Stimulated activated CD8-positive, alpha-beta memory T cell treated with anti-CD3 and anti-CD28 coated beads, Interleukin-4, amount 100 ng/mL, for 24 hours (primary cell): ENCODE measurements around the gene CA10.

ENCODE experiments used
- DNase-seq: peaks from one replicate; pipeline ENCODE4 v3.0.0-alpha.2; 2020; ENCODE audit warnings: low read depth

CA10 gene

DNA sequence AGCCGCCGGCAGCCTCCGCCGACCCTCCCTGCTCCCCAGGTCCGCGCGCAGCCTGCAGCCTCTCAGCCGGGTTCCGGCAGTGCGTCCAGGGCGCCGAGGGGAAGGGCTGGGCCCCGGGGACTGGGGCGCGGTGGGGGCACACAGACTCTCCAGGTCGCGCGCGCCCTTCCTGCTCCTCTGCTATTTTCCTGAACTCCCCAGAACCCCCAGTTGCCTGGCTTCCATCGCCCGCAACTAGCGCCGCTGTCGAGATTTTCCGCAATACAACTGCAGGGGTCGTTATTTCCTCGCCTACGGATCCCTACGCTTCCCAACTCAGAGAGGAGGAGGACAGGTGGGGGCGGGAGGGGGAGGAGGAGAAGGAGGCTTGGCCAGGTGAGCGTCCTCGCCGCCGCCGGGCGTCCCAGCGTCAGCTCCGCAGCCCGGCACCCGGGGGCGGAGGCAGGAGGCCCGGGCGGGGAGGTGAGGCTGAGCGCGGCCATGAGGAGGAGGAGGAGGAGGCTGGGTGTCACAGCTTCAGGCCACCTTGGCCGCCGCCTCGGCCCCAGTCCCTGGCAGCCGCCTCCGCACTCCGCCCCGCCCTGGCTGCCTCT, at the start of gene CA10:
Gene CA10 (minus strand): TSS at position 265 of the 593 bp plus-strand sequence.
- no peak for DNase-seq

- DNase-seq: no peak
These were observed 49.3 kb upstream of the CA10 start for GRCh38 chr17:52207796-52208195.

- DNase-seq: no peak
These were observed 44.1 kb upstream of the CA10 start for GRCh38 chr17:52202520-52203080.

DNA sequence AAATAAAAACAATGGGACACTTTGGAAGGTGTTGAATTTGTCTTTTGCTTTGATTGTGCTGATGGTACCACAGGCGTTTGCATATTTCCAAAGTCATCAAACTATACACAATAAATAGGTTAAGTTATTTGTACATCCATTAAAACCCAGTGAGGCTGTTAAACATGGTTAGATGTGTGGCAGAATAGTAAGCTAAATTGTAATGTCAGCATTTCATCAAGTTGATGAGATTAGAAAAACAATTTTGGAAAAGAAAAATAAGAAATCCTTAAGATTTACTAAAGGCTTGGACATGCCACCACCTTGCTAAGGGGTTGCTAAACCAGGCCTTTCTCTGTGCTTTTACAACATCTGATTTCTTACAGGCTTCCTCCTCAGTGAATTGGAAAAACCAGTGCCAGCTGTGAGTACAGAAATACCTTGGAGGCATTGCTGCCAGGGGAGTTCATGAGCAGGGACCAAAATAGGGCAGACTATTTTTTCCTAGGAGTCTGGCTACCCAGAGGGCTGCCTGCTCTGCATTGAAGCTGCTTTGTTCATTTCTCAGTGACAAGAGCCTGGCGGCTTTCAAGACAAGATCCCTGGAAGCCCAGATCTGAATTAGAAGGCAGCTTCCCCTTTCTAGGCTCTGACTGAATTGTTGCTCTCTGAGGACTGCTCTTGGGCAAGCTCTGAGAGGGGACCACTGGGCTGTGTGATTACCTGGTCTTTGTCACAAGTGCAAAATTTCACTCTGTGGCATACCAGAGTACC, 43.4 kb upstream of the CA10 start:
- DNase-seq: no peak

GRCh38 chr17:52191491-52191890, 33.0 kb upstream of the CA10 start:
- no peak for DNase-seq

DNA sequence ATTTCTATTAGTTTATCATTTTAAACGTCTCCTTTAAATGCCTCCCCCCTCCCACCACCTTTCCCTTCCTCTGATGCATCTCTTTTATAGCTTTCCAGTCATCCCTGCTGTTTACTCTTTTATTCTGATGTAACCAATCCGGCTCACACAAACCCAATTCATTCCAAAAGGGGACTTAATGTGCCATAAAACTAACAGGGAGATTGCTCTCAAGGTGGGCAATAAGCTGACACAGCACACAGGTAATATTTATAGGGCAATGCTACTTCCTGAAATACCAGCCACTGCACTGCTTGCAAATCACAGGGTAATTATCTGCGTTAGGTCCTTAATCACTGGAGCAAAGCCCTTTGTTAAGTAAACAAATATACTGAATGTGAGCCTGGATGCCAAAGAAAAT, 23.3 kb upstream of the CA10 start:
- DNase-seq: no peak

DNA sequence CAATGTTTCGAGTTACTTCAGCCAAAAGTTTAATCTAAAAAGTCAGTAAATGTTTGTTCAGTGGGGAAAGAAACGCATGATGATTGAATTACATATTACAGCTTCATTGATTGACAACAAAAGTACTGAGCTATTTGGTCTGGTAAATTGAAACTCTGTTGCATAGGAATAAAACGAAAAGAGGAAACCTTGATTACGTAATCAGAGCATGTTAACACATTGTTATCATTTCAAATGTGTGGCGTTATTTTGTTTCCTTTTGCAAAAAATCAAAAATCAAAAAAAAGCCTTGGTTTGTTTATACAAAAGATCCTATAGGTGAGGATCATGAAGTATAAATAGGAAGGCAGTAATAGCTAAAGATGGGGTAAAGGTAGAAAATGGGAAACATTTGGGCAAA, 19.5 kb upstream of the CA10 start:
- no peak for DNase-seq

DNA sequence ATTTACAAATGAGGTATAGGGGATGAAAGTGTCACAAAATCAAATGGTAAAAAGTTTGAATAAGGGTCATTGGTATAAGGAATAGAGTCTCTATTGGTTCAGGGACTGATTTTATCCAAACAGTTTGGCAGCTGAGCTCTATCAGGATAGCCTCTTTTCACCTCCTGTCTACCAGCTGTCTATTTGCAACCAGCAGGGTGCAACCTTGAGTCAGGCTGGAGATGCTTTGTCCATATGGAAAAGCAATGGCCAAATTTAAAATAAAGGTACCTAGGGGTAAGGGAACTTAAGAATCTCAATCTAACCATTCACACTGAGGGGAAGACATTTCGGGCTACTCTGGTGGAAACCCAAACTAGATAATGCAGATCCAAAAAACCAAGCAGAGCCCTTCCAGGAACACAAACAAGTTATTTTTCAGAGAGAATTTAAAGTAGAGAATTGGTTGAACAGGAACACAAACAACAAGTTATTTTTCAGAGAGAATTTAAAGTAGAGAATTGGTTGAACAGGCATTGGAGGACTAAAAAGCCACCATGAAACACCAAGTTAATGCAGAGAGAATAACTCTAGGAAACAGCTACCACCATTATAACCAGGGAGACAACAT, 12.6 kb upstream of the CA10 start:
- DNase-seq: no peak

GRCh38 chr17:52160136-52160567, 1.6 kb upstream of the CA10 start:
- no peak for DNase-seq

GRCh38 chr17:52159246-52160135, 977 bp upstream of the CA10 start:
- no peak for DNase-seq

GRCh38 chr17:52157603-52158449, 688 bp downstream of the CA10 start:
- no peak for DNase-seq

DNA sequence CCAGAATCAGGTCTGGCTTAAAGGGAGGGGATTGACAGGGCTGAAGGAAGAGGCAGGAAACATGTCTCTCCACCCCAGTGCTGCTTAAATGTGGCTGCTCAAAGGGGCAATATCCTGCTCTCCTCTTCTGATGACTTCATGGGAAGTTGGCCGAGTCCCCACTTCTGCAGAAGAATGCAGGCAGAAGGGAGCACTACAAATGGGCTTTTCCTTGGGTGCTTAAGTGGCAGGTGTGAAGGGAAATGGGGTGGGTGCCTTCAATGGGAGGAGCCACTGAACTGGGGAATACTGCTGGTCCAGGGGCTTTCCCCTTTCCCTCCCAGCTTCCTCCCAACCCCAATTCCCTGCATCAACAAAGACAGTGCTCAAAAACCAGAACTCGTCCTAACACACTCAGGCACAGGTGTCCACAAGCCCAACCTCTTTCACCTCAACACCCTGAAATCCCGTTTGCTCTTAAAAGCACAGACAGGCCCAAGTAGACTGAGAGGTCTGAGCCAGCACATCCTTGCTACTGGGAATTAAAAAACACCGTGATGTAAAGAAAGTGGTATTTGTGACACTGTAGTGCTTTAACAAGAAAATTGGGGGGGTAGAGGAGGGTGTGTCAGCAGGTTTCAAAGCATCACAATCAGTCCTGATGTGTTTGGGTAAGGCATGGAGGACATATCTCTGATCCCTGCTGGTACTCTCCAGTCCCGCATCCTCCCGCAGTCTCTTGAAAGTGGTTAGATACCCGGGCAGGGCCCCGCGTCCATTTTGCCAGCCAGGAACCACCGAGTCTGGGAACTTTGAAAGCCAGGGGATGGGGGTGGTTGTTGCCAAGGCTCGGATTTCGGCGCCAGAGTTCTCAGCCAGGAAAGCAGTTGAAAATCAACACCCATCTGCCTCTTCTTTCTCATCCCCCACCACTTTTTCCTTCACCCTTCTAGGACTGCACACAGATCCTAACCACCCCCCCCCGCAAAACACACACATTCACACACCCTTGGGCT, 1.6 kb downstream of the CA10 start:
- no peak for DNase-seq

- DNase-seq: no peak
These were observed 3.2 kb downstream of the CA10 start for GRCh38 chr17:52155301-52155700.

- no peak for DNase-seq
These were observed 4.0 kb downstream of the CA10 start for GRCh38 chr17:52154466-52154865.

GRCh38 chr17:52150935-52151334, 7.6 kb downstream of the CA10 start:
- DNase-seq: no peak

GRCh38 chr17:52149626-52150025, 8.9 kb downstream of the CA10 start:
- no peak for DNase-seq

DNA sequence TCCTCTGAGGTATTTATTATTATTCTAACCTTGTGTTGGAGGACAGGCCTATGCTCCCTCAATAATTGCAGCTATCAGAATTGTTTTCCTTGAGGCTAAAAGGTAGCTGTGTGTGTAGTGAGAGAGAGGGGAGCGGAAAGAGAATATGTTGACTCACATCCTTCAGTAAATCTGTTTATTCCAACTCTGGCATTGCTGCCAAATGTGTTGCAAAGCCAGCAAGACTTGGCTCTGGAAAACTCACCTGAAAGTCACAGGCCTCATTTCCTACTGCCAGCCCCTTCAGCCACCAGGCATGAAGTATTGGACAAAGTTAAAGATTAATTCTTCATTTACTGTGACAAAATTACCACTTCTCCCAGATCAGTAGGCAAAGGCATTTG, 9.6 kb downstream of the CA10 start:
- DNase-seq: no peak

DNA sequence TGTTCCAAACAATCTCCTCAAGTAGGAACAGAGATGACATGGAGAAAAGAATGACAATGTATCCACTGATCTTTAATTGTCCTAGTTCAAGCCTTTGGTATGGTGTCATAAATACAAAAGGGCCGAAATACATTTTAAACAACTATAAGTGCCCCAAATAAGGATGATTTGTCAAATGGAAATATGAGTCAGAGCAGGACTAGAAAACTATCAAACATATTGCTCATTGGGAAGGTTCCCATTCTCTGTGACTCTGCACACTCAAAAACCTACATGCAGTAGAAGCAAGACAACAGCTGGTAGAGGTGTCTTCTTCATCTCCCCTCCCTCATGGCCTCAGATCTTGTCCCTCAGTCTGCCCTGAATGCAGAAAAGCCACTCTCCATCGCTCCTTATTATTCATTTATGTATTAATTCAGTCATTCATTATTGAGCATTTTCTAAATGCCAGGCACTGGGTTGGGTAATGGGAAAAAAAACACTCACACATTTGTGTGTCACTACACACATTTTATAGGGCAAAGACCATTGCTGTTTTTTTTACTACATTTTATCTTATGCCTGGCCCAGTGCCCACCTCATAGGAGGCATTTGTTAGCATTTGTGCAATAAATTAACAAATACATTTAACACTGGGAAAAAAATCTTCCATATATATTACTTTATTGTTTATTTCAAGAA, 10.1 kb downstream of the CA10 start:
- DNase-seq: no peak

DNA sequence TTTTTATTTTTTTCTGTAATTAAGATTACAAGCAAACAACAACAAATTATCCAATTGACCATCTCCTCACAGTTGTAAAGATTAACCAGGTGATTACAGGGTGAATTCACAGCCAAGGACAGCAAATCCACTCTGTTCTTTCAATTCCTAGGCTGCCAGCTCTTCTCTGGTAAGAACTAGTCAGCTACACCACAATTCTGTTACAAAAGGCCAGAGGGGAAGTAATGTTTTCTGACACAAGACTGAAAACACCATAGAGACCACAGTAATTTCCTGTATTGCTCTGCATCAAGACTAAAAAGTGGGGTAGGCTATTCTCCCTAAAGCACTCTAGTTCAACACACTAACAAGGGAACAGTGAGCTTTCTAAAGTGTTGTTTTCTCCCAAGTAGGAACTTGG, 10.6 kb downstream of the CA10 start:
- no peak for DNase-seq
